Lower leg skin (tissue), 3 donors: ENCODE data around the gene TMLHE.

ENCODE experiments used
- CTCF ChIP-seq, 3 donors: fragments of 450-650 bp; IDR thresholded peaks; one replicate each; pipeline ENCODE4 v1.5.1; 2016; ENCODE audit warnings: antibody characterized with exemption in 3 of 3, mild to moderate bottlenecking in 3 of 3, moderate library complexity in 2 of 3
- POLR2A ChIP-seq, 2 donors: fragments of 450-650 bp; IDR thresholded peaks; one replicate each; pipeline ENCODE4 v1.6.1; 2016 to 2017; ENCODE audit warnings: antibody characterized with exemption in 2 of 2, mild to moderate bottlenecking in 1 of 2, moderate library complexity in 1 of 2

GRCh38 chrX:155535866-155536265 is 76.9 kb downstream of the TMLHE start:
- TF ChIP-seq CTCF (IDR thresholded peaks at IDR 0.05): no peak
- TF ChIP-seq POLR2A (IDR thresholded peaks at IDR 0.05): no peak
